ENCODE measurements around the gene GATB.

GATB gene

DNA sequence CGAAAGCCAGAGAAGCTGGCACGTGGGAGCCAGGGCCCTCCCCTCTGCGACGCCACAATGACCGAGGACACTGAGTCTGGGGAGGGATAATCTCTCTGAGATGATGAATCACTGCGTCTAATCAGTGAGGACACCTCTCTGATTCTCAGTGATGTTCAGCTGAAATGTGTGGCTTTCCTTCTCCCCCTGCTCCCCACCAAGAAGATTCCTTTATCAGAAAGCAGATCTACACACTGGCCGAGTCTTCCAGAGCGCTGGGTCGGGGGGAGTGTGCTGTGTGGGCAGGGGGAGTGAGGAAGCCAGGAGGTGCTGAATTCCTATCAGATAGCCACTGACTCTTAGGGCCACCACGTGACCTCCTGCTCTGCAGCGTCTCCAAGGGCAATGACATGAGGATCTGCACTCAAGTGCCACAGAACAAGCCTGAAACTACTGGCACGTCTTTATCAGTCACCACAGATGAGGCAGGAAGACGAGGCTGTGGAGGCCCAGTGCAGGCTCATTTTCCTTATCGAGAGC, 89.2 kb downstream of the GATB start:
- DNase-seq, result no peak

DNA sequence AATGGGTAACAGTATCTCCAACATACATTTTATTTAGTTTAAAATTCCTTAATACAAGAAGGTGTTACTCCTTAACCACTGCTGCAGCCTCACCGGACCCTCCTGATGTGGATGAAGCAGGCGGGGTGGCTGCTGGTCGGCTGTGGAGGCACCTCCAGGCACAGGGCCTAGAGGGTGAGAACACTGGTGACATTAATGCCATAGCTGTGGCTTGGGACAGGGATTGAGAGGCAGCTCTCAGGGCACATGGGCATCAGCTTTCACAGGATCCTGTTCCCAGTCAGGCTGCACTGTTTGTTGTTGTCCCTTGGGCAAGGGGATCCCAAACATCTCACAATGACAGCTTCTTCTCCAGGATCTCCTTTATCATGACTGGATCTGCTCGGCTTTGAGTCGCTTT, 90.0 kb downstream of the GATB start:
- no peak for DNase-seq

DNA sequence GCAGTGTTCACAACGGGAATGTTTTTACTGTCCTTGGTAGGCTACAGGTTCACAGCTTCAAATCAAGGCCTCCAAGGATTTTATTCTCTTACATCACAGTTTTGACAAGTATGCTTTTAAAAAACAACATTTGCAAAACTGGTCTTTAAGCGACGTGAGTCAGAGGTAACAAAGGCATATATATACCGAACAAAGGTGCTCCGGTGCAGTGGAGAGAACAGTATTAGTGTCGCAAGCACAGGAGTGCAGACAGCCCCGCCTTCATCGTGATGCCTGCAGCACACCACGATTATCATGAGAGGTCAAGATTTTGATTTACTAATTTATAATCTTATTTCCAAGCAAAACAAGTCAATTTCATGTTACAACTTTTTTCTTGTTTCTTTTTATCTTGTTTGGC, 90.8 kb downstream of the GATB start:
- DNase-seq, result no peak

DNA sequence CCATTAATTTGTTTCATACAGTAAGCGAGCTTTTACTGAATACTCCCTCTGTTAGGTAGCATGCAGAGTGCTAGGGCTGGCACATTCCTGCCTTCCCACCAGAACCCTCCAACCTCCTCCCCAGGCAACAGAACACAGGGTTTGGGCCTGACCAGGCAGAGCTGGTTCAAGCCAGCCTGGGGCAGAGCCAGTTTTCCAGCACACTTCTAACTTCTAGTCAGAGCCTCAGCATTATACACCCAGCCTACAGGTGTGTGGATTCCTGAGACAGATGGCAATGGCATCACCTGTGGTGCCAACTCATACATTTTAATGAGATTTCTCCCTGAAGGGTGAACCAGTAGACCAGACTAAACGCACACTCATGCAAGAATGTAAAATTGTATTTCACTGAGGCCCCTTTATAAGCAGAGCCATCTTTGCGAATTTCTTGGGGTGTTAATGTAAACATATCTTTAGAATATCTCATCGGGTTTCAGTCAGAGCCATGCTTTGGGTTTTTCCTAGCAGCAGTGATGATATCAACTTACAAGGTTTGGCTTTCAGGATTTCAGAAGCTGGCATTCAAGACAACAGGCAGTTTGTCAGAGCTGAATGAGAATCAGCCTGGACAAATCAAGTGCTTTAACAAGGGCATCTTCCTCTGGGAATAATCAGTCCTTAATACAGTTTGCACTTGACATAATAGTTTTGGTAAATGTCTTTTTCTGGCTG, 92.0 kb downstream of the GATB start:
- DNase-seq, result no peak

DNA sequence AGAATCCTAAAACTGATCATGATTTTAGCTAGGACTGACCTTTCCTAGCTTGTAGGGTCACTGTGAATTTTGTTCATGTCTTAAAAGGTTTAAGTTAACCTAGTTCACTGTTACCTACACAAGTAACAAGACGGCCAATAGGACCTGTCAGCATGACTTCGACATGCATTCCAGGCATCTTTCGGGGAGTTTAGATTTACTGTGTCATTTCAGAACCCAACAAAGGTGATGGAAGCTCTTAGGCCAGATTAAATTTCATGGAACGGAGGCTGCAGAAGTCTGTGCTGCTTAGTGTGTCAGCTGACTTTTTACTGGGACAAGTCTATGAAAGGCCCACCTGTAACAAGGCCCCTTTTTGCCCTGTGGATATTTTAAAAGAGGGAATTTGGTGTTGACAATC, 93.1 kb downstream of the GATB start:
- DNase-seq, result no peak

DNA sequence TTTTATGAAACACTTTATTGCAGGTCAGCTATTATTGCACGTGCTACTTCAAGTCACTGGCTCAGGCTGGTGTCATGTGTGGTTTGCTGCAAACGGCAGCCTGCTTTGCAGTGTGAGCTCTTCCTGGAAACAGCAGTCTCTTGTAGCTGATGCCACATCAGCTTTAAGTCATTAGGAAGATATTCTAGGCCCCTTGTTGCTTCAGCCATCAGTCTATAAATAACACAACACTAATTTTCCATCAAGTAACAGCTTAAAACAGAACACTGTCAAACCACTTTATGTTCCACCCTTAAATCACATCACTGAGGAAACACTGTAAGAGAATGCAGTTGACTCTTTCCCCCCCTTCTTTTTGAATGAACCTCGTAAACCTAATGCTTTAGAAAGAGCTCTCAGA, 93.8 kb downstream of the GATB start:
- DNase-seq, result no peak

DNA sequence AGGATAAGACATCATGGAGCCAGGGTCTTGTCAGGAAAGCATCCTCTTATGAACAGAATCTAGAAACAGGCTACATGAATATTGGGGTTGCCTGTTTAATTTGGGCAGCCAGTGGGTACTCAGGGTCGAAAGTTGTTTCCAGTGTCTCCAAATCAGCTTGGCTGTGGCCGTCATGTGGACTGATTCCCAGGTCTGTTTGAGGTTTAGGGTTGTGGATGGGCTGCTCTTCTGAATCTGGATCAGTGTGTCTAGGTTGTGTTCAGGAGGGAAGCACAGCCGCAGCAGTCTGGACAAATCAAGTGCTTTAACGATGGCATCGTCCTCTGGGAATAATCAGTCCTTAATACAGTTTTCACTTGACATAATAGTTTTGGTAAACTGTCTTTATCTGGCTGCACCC, 94.3 kb downstream of the GATB start:
- no peak for DNase-seq

DNA sequence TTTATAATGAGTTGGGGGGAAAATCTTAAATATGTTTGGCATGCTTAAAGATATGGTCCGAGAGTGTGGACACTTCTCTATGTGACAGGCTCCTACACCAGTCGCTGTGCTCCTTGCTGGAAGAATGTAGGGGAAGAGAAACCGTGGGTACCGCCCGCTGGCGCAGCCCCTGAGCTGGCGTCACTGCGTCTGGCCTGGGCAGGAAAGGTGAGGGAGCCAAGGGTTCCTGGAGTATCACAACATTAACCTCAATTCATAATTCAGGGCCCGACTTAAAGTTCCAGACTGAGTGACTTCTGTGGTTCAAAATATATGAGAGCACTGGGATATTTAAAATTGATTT, 95.1 kb downstream of the GATB start:
- no peak for DNase-seq

DNA sequence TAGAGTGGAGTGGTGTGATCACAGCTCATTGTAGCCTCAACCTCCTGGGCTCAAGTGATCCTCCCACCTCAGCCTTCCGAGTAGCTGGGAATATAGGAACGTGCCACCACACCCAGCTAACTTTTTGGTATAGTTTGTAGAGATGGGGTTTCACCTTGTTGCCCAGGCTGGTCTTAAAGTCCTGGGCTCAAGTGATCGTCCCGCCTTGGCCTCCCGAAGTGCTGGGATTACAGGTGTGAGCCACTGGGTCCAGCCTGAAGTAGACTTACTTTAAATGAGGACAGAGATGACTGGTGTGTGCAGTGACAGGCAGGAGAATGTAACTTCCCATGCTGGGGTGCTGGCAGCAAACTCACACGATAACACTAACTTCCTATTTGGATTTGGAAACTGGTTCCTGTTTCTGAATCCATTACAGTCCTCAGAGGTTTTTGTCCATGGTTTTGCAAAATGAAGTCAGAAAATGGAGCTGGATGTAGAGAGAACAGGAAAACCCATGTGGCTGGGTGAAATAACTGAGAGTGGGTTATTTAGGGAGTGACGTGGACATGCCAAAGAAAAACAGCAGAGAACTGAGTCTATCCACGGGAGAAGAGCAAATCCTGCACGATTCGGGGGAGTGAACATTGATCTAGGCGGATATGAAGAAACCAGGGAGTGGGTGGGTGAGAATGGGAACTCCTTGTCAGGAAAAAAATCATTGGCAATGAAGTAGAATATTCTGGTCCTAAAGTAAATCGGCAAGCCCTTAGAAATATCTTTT, 95.6 kb downstream of the GATB start:
- DNase-seq, result no peak

DNA sequence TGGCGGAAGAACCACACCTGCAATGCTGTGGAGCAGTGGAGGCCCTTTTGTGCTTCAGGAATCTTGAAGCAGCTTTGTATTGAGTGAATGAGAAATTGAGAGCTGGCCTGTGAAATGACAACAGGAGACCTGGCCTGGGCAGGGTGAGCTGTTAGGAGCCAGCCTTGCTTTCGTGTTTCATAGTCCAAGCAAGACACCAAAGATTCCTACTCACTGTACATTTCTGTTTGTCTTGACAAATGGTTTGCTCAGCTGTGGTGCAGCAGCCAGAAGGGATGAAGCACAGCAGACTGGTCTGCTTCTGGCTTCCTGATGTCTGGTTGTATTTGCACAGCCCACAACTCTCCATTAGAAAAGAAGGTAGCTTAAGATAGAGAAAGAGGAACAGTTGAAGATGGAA, 96.5 kb downstream of the GATB start:
- no peak for DNase-seq

DNA sequence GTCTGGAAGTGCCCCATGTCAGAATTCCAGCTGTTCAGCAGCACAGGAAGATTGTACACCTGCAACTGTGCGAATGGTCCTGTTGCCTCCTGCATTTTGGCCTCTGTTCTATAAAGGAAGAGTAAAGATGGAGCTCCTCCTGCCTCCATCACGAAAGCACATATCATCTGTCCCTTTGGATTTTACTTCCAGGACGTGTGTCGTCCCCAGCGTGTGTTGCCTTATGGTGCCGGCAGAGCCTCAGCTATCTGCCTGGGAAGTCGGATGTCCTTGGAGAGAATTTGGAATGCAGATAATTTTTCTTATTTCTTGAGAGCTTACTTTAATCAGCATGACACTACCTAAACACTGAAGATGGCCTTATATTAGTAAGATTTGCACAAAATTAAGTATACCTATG, 97.7 kb downstream of the GATB start:
- no peak for DNase-seq

DNA sequence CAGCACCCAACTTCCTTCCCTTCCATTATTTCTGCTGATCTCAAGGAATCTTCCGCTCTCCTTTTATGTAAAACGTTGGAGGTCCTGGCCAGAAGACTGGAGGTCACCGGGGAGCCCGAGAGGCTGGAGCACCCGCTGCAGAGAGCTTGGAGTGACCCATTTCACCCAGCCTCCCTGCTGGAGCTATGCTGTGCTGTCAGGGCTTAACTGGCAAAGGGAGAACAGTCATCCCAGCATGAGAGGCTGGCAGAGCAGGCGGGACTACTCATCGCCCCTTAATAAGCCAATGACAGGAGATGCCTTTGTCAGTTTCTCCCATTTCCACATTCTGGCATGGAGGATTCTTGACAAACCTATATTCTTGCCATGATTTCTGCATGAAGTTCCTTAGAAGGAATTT, 98.9 kb downstream of the GATB start:
- DNase-seq, result no peak

DNA sequence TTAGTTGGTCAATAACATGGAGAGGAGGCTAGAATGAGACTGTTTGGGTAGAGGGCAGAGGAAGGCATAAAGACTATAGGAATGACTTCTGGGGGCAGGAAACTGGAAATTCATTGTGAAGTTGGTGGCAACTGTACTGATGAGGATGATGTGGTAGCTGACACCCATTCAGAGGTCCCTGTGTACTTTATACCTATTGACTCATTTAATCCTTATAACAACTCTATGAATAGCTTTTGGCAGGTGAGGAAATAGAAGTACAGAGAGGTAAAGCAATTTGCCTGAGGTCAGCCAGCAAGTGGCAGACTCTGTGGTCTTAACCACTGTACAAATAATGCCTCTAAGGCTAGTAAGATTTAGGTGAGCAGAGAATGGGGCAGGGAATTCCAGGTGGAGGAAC, 100.1 kb downstream of the GATB start:
- no peak for DNase-seq

DNA sequence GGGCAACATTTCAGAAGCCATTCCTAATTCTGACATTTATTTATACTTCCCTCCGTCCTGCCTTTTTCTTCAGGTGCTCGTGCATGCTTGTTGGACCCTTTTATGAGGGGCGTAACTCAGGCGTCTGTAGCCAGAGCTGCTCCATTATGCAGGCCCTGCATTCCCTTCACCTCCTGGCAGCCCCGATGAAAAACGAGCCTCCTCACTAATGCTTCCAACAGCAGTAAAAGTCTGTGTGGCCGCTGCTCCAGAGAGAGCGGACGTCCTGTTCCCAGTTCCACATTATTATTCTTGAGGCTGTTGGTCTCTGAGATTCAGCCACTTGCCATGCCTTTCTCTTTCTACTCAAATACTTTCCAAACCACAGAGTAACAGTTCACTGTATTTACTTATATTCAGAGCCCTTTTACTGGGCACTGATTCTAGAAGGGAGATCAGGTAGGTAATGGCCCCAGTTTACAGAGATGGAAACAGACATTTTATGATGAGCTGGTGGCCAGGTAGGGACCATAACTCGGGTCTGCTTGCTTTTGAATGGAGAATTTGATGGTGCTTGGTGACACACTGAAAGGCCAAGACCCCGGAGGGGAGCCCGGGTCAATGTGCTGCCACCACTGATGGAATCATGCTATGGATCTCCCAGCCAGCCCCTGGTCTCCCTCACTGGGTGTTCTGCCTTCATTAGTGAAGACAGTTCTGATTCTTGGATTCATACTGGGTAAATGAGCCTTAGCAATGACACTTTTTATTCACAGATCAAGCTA, 101.0 kb downstream of the GATB start:
- DNase-seq, result no peak

DNA sequence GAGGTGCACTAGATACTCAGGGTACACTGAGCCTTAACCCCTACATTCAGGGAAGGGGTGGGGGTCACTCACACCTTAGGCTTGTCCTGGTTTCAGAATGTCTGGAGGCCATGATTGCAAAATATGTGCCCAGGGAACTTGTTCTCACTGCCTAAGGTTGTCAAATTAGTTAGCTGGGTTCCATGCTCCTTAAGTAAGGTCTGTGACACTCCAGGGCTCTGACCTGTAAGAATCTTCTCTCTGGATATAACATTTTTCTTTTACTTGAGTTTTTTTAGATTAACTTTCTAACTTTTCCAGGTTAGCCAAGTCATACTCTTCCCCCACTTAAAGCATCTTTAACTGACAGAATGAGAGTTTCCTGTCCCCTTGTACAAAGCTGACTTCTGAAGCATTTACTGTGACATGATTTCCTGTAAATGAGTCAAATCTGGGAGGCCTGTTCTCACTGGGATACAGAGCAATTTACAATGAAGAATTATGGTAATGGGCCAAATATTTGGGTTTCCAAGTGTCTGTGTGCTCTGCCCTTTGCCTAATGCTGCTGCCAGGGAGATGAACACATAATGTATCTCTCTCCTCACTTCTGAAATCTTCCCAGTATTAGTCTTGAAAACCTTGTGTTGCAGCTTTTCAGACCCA, 101.7 kb downstream of the GATB start:
- no peak for DNase-seq

DNA sequence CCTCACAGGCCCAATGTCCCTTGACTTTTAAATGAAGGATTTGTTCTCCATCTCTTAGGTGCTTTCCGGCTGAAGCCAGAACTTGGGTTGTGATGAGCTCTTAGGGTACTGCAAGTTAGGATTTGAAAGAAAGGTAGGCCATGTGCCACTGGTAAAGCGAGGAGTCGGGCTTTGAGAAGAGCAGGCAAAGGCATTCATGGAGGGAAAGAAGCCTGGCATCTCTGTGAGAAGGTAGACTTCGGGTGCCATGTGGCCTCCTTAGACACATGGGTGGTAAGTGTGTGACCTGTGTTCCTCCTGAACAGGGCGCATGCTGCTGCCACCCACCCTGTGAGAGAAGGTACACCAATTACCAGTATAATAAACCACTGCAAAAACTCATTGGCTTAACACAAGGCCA, 102.9 kb downstream of the GATB start:
- no peak for DNase-seq

DNA sequence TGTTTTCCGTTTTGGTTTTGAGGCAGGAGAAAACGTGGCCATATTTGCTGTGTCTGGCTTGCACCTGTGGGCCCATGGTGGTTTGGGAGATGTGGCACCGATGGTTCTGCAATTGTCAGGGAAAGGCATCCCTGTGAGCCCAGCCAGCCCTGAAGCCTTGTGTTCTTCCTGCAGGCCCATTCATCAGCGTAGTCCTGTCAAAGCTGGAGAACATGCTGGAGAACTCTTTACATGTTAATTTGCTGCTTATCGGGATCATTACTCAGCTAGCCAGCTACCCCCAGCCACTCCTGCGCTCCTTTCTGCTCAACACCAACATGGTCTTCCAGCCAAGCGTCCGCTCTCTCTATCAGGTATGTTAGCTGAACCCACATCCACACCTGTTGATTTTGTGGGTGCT, 104.7 kb downstream of the GATB start:
- DNase-seq, result no peak

DNA sequence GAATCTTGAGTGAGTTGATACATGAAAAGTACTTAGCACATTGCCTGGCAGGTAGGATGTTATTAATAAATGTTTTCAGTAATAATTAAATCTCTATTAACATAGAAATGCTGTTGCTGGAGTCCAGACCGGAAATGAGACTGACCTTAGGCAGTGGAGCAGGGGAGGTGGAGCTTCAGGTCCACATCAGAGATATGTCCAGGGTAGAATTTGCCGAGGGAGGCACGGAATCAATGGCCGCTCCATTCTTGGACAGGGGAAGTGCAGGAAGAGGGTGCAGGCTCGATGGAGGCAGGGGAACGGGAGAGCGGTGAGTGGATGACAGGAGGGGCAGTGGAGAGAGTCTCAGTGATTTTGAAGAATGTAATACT, 107.3 kb downstream of the GATB start:
- DNase-seq, result no peak

DNA sequence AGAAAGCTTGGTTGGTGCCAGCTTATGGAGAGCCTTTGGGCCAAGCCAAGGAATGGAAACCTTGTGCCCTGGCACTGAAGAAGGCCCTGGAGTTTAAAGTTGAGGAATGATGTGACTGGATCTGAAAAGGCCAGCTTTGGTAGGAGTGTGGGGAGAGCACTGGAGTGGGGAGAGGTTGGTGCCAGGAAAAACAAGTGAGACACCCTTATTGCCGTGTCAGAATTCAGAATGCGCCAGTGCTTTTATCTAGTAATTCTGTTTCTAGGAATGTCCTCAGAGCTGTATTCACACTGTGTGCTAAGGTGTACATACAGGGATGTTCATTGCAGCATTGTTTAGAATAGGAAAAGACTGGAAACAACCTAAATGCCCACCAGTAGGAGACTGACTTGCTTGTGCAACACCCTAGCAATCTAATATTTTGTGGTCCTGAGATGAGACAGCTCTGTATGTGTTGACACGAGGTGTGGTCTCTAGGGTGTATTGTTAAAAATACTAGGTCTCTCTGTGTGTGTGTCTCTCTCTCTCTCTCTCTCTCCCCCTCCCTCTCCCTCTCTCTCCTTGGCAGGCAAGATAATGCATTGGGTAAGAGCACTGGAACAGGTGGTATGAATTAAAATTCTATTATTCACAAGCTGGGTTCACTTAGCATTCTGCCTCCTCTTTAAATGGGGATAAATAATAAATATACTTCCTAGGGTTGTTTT, 107.8 kb downstream of the GATB start:
- DNase-seq, result no peak

DNA sequence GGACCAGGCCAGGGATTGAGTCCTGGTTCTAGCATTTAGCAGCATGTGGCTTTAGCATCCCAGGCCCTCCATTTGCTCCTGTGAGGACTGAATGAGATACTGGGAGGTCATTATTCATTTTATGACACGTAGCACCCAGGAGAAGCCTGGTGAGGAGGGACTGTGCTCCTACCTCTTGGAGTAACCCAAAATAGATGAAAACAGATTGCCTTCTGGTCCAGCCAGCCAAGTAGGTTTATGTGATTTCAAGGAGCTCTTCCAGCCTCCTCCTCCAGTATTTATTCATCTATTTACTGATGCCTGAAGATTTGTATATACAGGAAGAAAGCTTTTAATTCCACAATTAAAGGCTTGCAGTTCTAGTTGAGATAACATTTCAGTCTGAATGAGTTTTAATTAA, 109.3 kb downstream of the GATB start:
- DNase-seq, result no peak

DNA sequence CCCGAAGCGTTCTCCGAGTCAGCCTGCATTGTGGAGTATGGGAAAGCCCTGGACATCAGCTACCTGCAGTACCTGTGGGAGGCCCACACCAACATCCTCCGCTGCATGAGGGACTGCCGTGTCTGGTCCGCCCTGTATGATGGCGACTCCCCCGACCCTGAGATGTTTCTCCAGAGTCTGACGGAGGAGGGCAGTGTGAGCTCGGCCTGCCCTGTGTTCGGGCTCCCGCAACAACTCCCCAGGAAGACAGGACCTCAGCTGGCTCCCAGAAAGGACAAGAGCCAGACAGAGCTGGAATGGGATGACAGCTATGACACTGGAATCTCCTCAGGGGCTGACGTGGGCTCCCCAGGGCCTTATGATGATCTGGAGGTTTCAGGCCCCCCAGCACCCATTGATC, 111.3 kb downstream of the GATB start:
- no peak for DNase-seq

DNA sequence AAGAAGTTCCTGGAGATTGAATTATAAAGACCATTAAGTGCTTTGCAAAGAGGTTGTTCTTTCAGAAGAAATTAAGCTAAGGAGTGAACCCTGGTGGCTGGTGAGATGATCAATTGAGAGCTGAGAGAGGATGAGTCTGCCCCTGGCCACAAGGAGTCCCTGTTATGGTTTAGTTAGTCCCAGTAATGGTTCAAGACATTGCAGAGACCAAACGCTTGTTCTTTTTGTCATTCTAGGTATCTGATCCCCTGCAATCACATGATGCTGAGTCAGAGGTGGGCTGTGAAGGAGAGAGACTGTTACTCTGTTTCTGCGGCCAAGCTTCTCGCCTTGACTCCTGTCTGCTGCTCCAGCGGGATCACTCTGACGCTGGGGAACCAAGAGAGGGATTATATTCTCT, 114.5 kb downstream of the GATB start:
- DNase-seq, result no peak

DNA sequence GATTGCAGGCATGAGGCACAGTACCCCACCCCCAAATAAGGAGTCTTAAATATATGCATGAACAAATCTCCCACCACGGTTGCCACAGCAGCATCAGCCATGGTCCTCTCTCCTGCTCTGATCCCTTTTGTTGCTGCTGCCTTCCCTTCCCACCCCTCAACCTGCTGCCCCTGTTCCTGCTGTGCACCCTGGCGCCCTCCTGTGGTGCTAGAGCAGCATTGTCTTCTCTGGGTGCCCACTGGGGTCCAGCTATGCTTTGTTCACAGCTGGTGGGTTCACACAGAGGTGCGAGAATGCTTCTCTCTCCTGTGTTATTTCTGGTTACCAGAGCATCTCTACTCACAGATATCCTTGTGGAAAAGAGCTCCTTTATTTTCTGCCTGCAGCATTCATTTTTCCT, 116.2 kb downstream of the GATB start:
- no peak for DNase-seq
